PFSK-1 (cell line): ENCODE measurements around the gene KDM3A.

Source experiments
- FOXP2 ChIP-seq: optimal IDR thresholded peaks from 2 replicates; pipeline ENCODE3; 2011; ENCODE audit warnings: borderline replicate concordance, control low read depth, inconsistent platforms; ENCODE audit not compliant: insufficient read depth; ENCODE audit errors: extremely low read length, extremely low read depth
- POLR2AphosphoS5 ChIP-seq: IDR thresholded peaks from 2 replicates; pipeline ENCODE4 v1.6.1; 2012; ENCODE audit warnings: low read depth, mild to moderate bottlenecking, control low read depth, low read length, moderate library complexity
- REST ChIP-seq, 2 experiments: IDR thresholded peaks; 2 replicates each; pipeline versions ENCODE4 v1.6.1 to v1.8.0; 2011 to 2012; ENCODE audit warnings: low read depth in 2 of 2, low read length in 2 of 2, control low read depth in 1 of 2, inconsistent platforms in 1 of 2, mild to moderate bottlenecking in 1 of 2, moderate library complexity in 1 of 2; ENCODE audit not compliant: insufficient read depth in 1 of 2
- SIN3A ChIP-seq: IDR thresholded peaks from 2 replicates; pipeline ENCODE4 v1.6.1; 2012; ENCODE audit warnings: mild to moderate bottlenecking, low read length, moderate library complexity, borderline replicate concordance; ENCODE audit not compliant: insufficient read depth
- TAF1 ChIP-seq: IDR thresholded peaks from 2 replicates; pipeline ENCODE4 v1.6.1; 2012; ENCODE audit warnings: low read length, control low read depth, borderline replicate concordance; ENCODE audit not compliant: insufficient read depth

The KDM3A gene

GRCh38 chr2:86420913-86421312 lies 20.3 kb upstream of the KDM3A start:
- TF ChIP-seq SIN3A = no peak
- TF ChIP-seq POLR2AphosphoS5 = no peak
- no peak for TF ChIP-seq FOXP2
- TF ChIP-seq REST (IDR thresholded peaks at IDR 0.05; ENCODE audit: insufficient read depth in 1 of 2, low read depth in 2 of 2, low read length in 2 of 2) = no peak
- TF ChIP-seq TAF1 = no peak

DNA sequence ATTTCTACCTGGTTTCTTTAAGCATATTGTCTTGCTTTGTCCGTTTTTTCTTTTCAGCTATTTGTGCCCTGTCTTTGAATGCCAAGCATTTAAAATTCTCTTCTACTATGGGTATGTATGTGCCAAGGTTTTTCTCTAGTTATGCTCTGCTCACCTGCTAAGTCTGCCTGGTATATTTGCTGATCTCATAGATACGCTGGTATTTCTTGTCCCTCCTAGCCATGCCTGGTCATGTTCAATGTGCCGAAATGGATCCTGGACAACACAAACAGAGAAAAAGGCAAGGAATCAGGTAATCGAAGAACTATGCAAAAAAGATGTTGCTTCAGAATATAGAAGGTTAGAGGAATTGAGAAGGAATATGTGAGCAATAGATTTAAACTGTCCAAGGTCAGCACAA lies 14.9 kb upstream of the KDM3A start:
- TF ChIP-seq POLR2AphosphoS5 (no peak), TAF1 (no peak), REST (IDR thresholded peaks at IDR 0.05; ENCODE audit: insufficient read depth in 1 of 2, low read depth in 2 of 2, low read length in 2 of 2) (no peak), FOXP2 (no peak), SIN3A (no peak)

DNA sequence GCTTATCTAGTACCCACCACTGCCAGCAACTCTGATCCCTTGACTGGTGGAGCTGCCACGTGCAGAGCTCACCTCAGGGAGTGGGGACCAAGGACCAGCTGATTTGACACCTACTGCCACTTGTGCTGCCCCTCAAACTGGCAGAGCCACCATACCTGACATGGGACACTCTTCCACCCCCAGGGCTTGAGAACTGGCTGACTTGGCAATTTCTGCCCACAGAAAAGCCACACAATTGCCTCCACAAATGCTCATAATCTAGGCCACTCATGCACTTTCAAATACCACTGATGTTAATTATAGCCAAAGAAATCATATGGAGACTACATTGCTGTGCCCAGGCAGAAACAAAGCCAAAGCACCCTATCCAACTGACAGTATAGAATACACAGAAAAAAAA lies 11.8 kb upstream of the KDM3A start:
- TF ChIP-seq REST (IDR thresholded peaks at IDR 0.05; ENCODE audit: insufficient read depth in 1 of 2, low read depth in 2 of 2, low read length in 2 of 2) (no peak), FOXP2 (no peak), SIN3A (no peak), TAF1 (no peak), POLR2AphosphoS5 (no peak)

DNA sequence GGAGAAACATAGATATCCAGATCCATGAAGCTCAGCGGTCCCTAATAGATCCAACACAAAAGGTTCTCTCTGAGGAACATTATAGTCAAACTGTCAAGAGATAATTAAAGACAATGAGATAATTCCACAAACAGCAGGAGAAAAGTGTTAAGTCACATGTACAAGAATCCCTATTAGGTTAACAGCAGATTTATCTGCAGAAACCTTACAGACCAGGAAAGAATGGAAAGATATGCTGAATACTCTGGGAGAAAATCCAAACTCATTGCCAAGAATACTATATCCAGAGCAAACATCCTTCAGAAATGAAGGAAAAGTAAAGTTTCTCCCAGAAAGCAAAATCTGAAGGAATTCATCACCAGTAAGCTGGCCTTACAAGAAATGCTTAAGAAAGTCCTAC lies 10.8 kb upstream of the KDM3A start:
- TF ChIP-seq TAF1 = no peak
- no peak for TF ChIP-seq FOXP2
- TF ChIP-seq REST (IDR thresholded peaks at IDR 0.05; ENCODE audit: insufficient read depth in 1 of 2, low read depth in 2 of 2, low read length in 2 of 2) = no peak

DNA sequence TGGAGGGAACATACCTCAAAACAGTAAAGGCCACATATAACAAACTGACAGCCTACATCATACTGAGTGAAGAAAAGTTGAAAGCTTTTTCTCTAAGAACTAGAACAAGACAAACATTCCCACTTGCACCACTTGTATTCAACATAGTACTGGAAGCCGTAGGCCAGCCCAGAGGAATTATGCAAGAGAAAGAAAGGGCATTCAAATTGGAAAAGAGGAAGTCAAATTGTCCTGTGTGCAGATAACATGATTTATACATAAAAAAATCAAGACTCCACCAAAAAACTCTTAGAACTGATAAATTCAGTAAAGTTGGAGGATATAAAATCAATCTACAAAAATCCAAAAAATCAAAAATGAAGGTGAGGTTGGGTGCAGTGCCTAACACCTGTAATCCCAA lies 8.0 kb upstream of the KDM3A start:
- TF ChIP-seq FOXP2 (no peak), TAF1 (no peak), REST (IDR thresholded peaks at IDR 0.05; ENCODE audit: insufficient read depth in 1 of 2, low read depth in 2 of 2, low read length in 2 of 2) (no peak), POLR2AphosphoS5 (no peak)
